Uterus (tissue), 2 donors: Measurements from ENCODE around the gene SRGN.

ENCODE experiments used
- CTCF ChIP-seq, 4 experiments: fragments of 200-600 bp in 2 of 4; fragments of 450-650 bp in 2 of 4; sonication (generic) in 2 of 4; IDR thresholded peaks; one replicate each; pipeline ENCODE4 v1.5.1; 2016 to 2019; ENCODE audit warnings: antibody characterized with exemption in 4 of 4, mild to moderate bottlenecking in 2 of 4, moderate library complexity in 1 of 4
- POLR2A ChIP-seq, 2 donors: fragments of 450-650 bp; IDR thresholded peaks; one replicate each; pipeline ENCODE4 v1.6.1; 2016; ENCODE audit warnings: antibody characterized with exemption in 2 of 2, mild to moderate bottlenecking in 1 of 2, moderate library complexity in 1 of 2

DNA sequence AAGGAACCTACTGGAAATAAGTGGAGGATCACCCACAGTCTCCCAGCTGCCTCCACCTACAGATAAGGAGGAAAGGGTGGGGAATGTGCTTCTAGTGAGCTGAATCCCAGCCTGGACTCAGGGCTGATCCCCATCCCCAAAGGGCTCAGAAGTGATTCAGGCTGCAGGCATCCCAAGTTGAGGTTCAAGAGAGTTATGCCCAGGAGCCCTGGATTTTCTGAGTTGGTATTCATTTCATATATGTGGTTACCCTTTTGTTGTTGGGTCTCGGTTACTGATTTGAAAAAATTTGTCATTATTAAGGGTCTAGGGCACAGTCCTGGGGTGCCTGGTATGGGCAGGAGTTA lies 30.0 kb upstream of the SRGN start:
- no peak for TF ChIP-seq CTCF (IDR thresholded peaks at IDR 0.05)
- TF ChIP-seq POLR2A (IDR thresholded peaks at IDR 0.05), result no peak
